K562 (cell line): ENCODE measurements around the gene CRKL. TPM values are rescaled to one million over a fixed set of nuclear protein-coding genes. Genes with fewer than 3 reads are reported as not detected.

ENCODE experiments used
- ARID1B ChIP-seq: fragments of 450-650 bp; IDR thresholded peaks from 2 replicates; pipeline ENCODE4 v1.6.1; 2016; ENCODE audit warnings: antibody characterized with exemption, mild to moderate bottlenecking, inconsistent platforms
- HSF4 ChIP-seq: fragments of 250-450 bp; sonication (Bioruptor Pico); IDR thresholded peaks from 2 replicates; pipeline ENCODE4 v2.1.2; 2022; ENCODE audit warnings: mild to moderate bottlenecking, moderate library complexity, borderline replicate concordance
- KLF6 ChIP-seq: fragments of 250-450 bp; sonication (Bioruptor Pico); IDR thresholded peaks from 2 replicates; pipeline ENCODE4 v1.4.0; 2020; ENCODE audit warnings: mild to moderate bottlenecking, moderate library complexity, borderline replicate concordance
- MED1 ChIP-seq: sonication (generic); formaldehyde crosslinking; IDR thresholded peaks from 2 replicates; pipeline ENCODE4 v1.8.1; 2023; ENCODE audit warnings: missing genetic modification reagents, borderline replicate concordance
- NCOR1 ChIP-seq: fragments of 450-650 bp; IDR thresholded peaks from 2 replicates; pipeline ENCODE4 v1.6.1; 2016; ENCODE audit warnings: mild to moderate bottlenecking, moderate library complexity
- NFE2L1 ChIP-seq: fragments of 450-650 bp; IDR thresholded peaks from 2 replicates; pipeline ENCODE4 v1.6.1; 2016; ENCODE audit warnings: missing genetic modification characterization, low read depth, mild to moderate bottlenecking, missing compliant biosample characterization, moderate library complexity, borderline replicate concordance
- PHF8 ChIP-seq: fragments of 200-600 bp; sonication (generic); IDR thresholded peaks from 2 replicates; pipeline ENCODE4 v1.6.1; 2012; ENCODE audit warnings: mixed run types, mild to moderate bottlenecking, inconsistent platforms, low read length, moderate library complexity, borderline replicate concordance
- POLR2AphosphoS2 ChIP-seq: IDR thresholded peaks from 2 replicates; pipeline ENCODE4 v1.6.1; 2012; ENCODE audit warnings: low read length, improper control_type of control experiment
- PTBP1 ChIP-seq: fragments of 200-400 bp; formaldehyde crosslinking; IDR thresholded peaks from 2 replicates; pipeline ENCODE4 v1.6.1; 2017; ENCODE audit warnings: low read depth, low read length
- SPI1 ChIP-seq: IDR thresholded peaks from 2 replicates; pipeline ENCODE4 v1.6.1; 2011; ENCODE audit warnings: low read depth, low read length, control low read depth, borderline replicate concordance
- SRF ChIP-seq, 2 experiments: fragments of 250-450, 450-650 bp in 1 of 2; sonication (Bioruptor Pico) in 1 of 2; sonication (generic) in 1 of 2; formaldehyde crosslinking; IDR thresholded peaks; 2 replicates each; pipeline versions ENCODE4 v1.5.0 to v1.5.1; 2020 to 2022; ENCODE audit warnings: mild to moderate bottlenecking in 1 of 2, missing genetic modification reagents in 1 of 2
- THRAP3 ChIP-seq: fragments of 450-650 bp; IDR thresholded peaks from 2 replicates; pipeline ENCODE4 v1.6.1; 2016; ENCODE audit warnings: mild to moderate bottlenecking, inconsistent platforms, borderline replicate concordance
- ZBTB11 ChIP-seq, 3 experiments: fragments of 200-800 bp in 1 of 3; fragments of 250-450 bp in 1 of 3; fragments of 450-650 bp in 1 of 3; sonication (Bioruptor Pico) in 1 of 3; sonication (Bioruptor generic) in 1 of 3; formaldehyde crosslinking in 1 of 3; IDR thresholded peaks; 2 replicates each; pipeline versions ENCODE4 v1.6.1 to v1.8.0; 2016 to 2022; ENCODE audit warnings: mild to moderate bottlenecking in 2 of 3, missing genetic modification characterization in 2 of 3, missing compliant biosample characterization in 1 of 3, moderate library complexity in 1 of 3
- ZNF354B ChIP-seq: fragments of 250-450 bp; sonication (Bioruptor Pico); IDR thresholded peaks from 2 replicates; pipeline ENCODE4 v1.4.0; 2020
- polyA plus RNA-seq, 8 experiments: library from polyadenylated mRNA; depleted of rRNA in 4 of 8; stranded (reverse) in 5 of 8; unstranded in 3 of 8; fragments of >200 nt; fragmentation: Nextera tagmentation in 2 of 8; fragmentation: Illumina TruSeq in 1 of 8; extraction: Ambion mirVana in 2 of 8; extraction: Trizol in 1 of 8; gene quantifications; 2 replicates each; pipeline versions ENCODE4 v1.2.1 to v1.2.3, GENCODE V29; 2011 to 2014; ENCODE audit warnings: inconsistent platforms in 1 of 8, missing spikeins in 1 of 8
- total RNA-seq, 7 experiments: library from RNA; depleted of rRNA in 6 of 7; stranded (reverse); fragments of >200 nt in 6 of 7; fragmentation: Illumina TruSeq in 2 of 7; extraction: Trizol in 2 of 7; gene quantifications; 2 replicates each; pipeline versions ENCODE4 v1.2.1 to v1.2.3, GENCODE V29; 2011 to 2021; ENCODE audit warnings: low replicate concordance in 1 of 7
- TF ChIP-seq, protein P1 (sequence below): sonication (generic); formaldehyde crosslinking; IDR thresholded peaks from 2 replicates; pipeline ENCODE4 v1.8.1; 2023; ENCODE audit warnings: mild to moderate bottlenecking, missing genetic modification reagents
- TF ChIP-seq, protein P2 (sequence below): fragments of 450-650 bp; IDR thresholded peaks from 2 replicates; pipeline ENCODE4 v1.7.1; 2018; ENCODE audit warnings: mild to moderate bottlenecking, low read depth; ENCODE audit not compliant: partially characterized antibody
- TF ChIP-seq, protein P3 (sequence below): fragments of 450-650 bp; formaldehyde crosslinking; conservative IDR thresholded peaks from 2 replicates; pipeline ENCODE4 v1.4.0; 2022; ENCODE audit warnings: mild to moderate bottlenecking, missing genetic modification characterization

Gene CRKL
- total and polyA plus RNA-seq, 9 of the 15 experiments (the other 6 are each of a cell fraction or from before 2014, with no cell fraction given) = 100 to 263 (median 124) TPM

DNA sequence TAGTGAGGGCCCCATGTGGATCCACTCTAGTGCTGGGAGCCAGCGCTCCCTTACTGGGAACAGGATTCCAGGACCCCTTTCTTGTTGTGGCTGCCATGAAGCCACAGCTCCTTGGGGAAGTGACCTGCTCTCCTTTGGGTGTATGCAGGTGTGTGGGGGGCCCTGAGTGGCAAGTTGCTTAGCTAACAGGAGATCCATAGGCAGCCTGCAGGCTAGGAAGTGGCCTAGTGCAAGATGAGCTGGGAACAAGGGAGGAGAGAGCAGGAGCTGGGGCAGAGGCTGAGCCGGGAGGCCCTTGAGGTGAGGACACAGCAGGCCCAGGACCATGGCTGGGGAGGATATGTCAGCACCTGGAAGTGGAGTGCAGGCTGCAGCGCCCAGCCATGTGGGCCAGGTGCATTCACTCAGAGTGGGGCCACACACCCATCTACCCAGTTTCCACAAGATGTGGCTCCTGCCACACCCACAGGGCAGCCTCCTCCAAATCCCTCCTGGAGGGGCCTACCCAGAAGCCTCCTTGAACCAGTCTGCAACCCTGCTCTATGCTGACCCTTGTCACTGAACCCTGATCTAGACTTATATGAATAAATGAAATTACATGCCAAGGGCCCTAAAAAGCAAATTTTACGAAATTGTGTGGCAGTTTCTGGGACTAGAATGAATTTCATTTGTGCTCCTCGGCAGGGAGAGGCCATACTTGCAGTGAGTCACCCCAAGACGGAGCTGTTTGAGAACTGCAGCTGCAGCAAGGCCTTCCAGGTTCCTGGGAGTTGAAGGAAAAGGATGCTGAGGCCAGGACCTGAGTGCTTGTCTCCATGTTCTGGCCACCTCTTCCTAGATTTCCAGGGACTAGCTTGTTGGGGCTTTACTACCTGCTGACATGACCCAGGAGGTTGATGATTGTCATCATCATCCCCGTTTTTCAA lies 81.5 kb downstream of the CRKL start (continued):
- TF ChIP-seq ZBTB11 (CRISPR knock-in tag; IDR thresholded peaks at IDR 0.05) (no peak), ZNF354B (CRISPR knock-in tag) (no peak), PTBP1 (no peak), HSF4 (CRISPR knock-in tag) (no peak), SPI1 (no peak), MED1 (CRISPR knock-in tag) (no peak), THRAP3 (no peak), PHF8 (no peak; the same call in 1 of the 2 replicates), NCOR1 (no peak), KLF6 (CRISPR knock-in tag) (no peak), SRF (CRISPR knock-in tag; IDR thresholded peaks at IDR 0.05) (peak in 1 of 2 experiments; percentile 2; a peak in 1 of 4 replicates), POLR2AphosphoS2 (peak; percentile 96), NFE2L1 (no peak), ARID1B (no peak)
- TF ChIP-seq, protein P1, sequence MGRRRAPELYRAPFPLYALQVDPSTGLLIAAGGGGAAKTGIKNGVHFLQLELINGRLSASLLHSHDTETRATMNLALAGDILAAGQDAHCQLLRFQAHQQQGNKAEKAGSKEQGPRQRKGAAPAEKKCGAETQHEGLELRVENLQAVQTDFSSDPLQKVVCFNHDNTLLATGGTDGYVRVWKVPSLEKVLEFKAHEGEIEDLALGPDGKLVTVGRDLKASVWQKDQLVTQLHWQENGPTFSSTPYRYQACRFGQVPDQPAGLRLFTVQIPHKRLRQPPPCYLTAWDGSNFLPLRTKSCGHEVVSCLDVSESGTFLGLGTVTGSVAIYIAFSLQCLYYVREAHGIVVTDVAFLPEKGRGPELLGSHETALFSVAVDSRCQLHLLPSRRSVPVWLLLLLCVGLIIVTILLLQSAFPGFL (CRISPR knock-in tag) = no peak
- TF ChIP-seq, protein P2, sequence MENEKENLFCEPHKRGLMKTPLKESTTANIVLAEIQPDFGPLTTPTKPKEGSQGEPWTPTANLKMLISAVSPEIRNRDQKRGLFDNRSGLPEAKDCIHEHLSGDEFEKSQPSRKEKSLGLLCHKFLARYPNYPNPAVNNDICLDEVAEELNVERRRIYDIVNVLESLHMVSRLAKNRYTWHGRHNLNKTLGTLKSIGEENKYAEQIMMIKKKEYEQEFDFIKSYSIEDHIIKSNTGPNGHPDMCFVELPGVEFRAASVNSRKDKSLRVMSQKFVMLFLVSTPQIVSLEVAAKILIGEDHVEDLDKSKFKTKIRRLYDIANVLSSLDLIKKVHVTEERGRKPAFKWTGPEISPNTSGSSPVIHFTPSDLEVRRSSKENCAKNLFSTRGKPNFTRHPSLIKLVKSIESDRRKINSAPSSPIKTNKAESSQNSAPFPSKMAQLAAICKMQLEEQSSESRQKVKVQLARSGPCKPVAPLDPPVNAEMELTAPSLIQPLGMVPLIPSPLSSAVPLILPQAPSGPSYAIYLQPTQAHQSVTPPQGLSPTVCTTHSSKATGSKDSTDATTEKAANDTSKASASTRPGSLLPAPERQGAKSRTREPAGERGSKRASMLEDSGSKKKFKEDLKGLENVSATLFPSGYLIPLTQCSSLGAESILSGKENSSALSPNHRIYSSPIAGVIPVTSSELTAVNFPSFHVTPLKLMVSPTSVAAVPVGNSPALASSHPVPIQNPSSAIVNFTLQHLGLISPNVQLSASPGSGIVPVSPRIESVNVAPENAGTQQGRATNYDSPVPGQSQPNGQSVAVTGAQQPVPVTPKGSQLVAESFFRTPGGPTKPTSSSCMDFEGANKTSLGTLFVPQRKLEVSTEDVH = no peak
- TF ChIP-seq, protein P3, sequence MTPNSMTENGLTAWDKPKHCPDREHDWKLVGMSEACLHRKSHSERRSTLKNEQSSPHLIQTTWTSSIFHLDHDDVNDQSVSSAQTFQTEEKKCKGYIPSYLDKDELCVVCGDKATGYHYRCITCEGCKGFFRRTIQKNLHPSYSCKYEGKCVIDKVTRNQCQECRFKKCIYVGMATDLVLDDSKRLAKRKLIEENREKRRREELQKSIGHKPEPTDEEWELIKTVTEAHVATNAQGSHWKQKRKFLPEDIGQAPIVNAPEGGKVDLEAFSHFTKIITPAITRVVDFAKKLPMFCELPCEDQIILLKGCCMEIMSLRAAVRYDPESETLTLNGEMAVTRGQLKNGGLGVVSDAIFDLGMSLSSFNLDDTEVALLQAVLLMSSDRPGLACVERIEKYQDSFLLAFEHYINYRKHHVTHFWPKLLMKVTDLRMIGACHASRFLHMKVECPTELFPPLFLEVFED (CRISPR knock-in tag) = peak; percentile 93
